Peyer's patch (tissue), 4 donors: ENCODE data around the gene TRIL.

ENCODE experiments used
- CTCF ChIP-seq, 6 experiments: fragments of 450-650 bp in 4 of 6; fragments of 200-600 bp in 2 of 6; sonication (generic) in 1 of 6; IDR thresholded peaks; one replicate each; pipeline ENCODE4 v1.5.1; 2017 to 2019; ENCODE audit warnings: antibody characterized with exemption in 6 of 6, mild to moderate bottlenecking in 3 of 6, moderate library complexity in 1 of 6
- POLR2A ChIP-seq, 2 donors: fragments of 450-650 bp; IDR thresholded peaks; one replicate each; pipeline ENCODE4 v1.5.1; 2017; ENCODE audit warnings: antibody characterized with exemption in 2 of 2, mild to moderate bottlenecking in 2 of 2, moderate library complexity in 2 of 2

GRCh38 chr7:28981161-28981465 lies 23.0 kb upstream of the TRIL start:
- TF ChIP-seq CTCF (IDR thresholded peaks at IDR 0.05) (no peak), POLR2A (IDR thresholded peaks at IDR 0.05) (no peak)
